GM18951 (cell line): ENCODE measurements around the gene CHERP.
"Not testable (repeated sequence)": the region's sequence is repeated elsewhere in the genome, so short reads cannot be mapped to it uniquely, and the experiment has no call there.

ENCODE experiments used
- POLR2A ChIP-seq: IDR thresholded peaks from 4 replicates; pipeline ENCODE4 v1.6.1; 2011; ENCODE audit warnings: mild to moderate bottlenecking; ENCODE audit not compliant: insufficient read length, insufficient read depth; ENCODE audit errors: extremely low read depth
- in situ Hi-C: fragments of 300-500 bp; cut with MboI; formaldehyde crosslinking; loops from one replicate; pipeline ENCODE4 v1.12.0; 2022; ENCODE audit warnings: low sequenced_read_pairs, mixed read lengths, inconsistent platforms; ENCODE audit not compliant: unreplicated experiment

CHERP gene

GRCh38 chr19:16572332-16573211 lies 30.3 kb upstream of the CHERP start, which contains the start of gene SLC35E1:
SLC35E1 (minus strand) TSS chr19:16572415; CDS start chr19:16572364, 51 bp downstream.
- in situ Hi-C loops, result no loop called here
- peak; percentile 81 for TF ChIP-seq POLR2A

- in situ Hi-C loops, result no loop called here
- no peak for TF ChIP-seq POLR2A
These were observed 29.6 kb upstream of the CHERP start for GRCh38 chr19:16571822-16572331.

- TF ChIP-seq POLR2A, result no peak
- in situ Hi-C loops, result no loop called here
These were observed 29.0 kb upstream of the CHERP start for GRCh38 chr19:16571283-16571682.

GRCh38 chr19:16569609-16570320 lies 27.5 kb upstream of the CHERP start:
- no peak for TF ChIP-seq POLR2A
- in situ Hi-C loops, result no loop called here

- TF ChIP-seq POLR2A, result no peak
- in situ Hi-C loops, result no loop called here
These were observed 24.5 kb upstream of the CHERP start for GRCh38 chr19:16566702-16567101.

- in situ Hi-C loops, result no loop called here
- no peak for TF ChIP-seq POLR2A
These were observed 23.9 kb upstream of the CHERP start for GRCh38 chr19:16566161-16566560.

GRCh38 chr19:16564842-16565241 lies 22.6 kb upstream of the CHERP start:
- no peak for TF ChIP-seq POLR2A
- in situ Hi-C loops, result no loop called here

- in situ Hi-C loops, result no loop called here
- TF ChIP-seq POLR2A, result no peak
These were observed 20.4 kb upstream of the CHERP start for GRCh38 chr19:16562608-16563025.

- in situ Hi-C loops, result no loop called here
- no peak for TF ChIP-seq POLR2A
These were observed 19.1 kb upstream of the CHERP start for GRCh38 chr19:16561382-16561781.

GRCh38 chr19:16559780-16560276 lies 17.6 kb upstream of the CHERP start:
- no peak for TF ChIP-seq POLR2A
- in situ Hi-C loops, result no loop called here

GRCh38 chr19:16554776-16555175 lies 12.5 kb upstream of the CHERP start:
- TF ChIP-seq POLR2A, result no peak
- in situ Hi-C loops, result no loop called here

GRCh38 chr19:16551902-16552301 lies 9.7 kb upstream of the CHERP start:
- in situ Hi-C loops, result not testable (repeated sequence)

GRCh38 chr19:16548956-16549355 lies 6.7 kb upstream of the CHERP start:
- in situ Hi-C loops, result no loop called here
- TF ChIP-seq POLR2A, result no peak
